Measurements from ENCODE around the gene MAP1LC3A. TPM values are rescaled to one million over a fixed set of nuclear protein-coding genes. Genes with fewer than 3 reads are reported as not detected.

The MAP1LC3A gene
- total and polyA plus RNA-seq, 4 donors = 30.1 to 67.6 (median 37.8) TPM

DNA sequence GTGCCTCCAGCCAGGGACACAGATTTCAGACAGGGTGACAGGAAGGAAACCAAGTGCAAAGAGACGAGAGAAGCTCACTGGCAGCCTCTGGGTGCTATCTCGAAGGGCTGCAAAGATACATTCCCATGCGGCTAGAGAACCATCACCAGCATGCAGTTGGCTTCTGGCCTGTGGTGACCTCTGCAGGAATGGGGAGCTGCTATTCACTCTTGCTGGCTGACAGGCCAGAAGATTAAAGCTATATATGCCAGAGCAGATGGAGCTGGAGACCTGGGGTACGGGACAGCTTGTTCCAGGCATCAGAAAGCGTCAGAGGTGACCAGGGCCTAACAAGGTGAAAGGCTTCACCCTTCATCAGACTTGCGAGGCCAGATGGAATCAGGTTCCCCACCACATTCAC, 20.0 kb downstream of the MAP1LC3A start:
- Histone ChIP-seq H3K4me3 (no peak overlapping the region), H3K4me1 (ENCODE audit: control insufficient read depth in 5 of 5, insufficient read depth in 5 of 5, low read length in 5 of 5) (peaks cover 0 to 28% (median 10%) of the 10 kb centered on the region in 5 donors), H3K9ac (ENCODE audit: insufficient read depth in 1 of 2, low read length in 2 of 2) (no peak overlapping the region), H3K27me3 (ENCODE audit: control insufficient read depth in 3 of 3, insufficient read depth in 3 of 3, low read length in 2 of 3) (no peaks in the 10 kb centered on the region), H3K36me3 (ENCODE audit: control insufficient read depth in 4 of 4, insufficient read depth in 4 of 4, low read length in 4 of 4) (peaks cover 0 to 21% (median 12%) of the 10 kb centered on the region in 4 donors), H3K9me3 (ENCODE audit: control insufficient read depth in 4 of 4, insufficient read depth in 3 of 4, low read length in 3 of 4) (no peaks in the 10 kb centered on the region), H3K27ac (ENCODE audit: low read depth in 1 of 2, low read length in 1 of 2) (peak overlapping the region; percentile 6 to 35)
- 70 to 78% methylated on average over 6 of the region's 6 CpGs for WGBS, 2 donors
- ATAC-seq (ENCODE audit: insufficient read depth, low FRiP score) (no peak), DNase-seq (peak in 1 of 3 donors; percentile 36)
- TF ChIP-seq, protein P1, sequence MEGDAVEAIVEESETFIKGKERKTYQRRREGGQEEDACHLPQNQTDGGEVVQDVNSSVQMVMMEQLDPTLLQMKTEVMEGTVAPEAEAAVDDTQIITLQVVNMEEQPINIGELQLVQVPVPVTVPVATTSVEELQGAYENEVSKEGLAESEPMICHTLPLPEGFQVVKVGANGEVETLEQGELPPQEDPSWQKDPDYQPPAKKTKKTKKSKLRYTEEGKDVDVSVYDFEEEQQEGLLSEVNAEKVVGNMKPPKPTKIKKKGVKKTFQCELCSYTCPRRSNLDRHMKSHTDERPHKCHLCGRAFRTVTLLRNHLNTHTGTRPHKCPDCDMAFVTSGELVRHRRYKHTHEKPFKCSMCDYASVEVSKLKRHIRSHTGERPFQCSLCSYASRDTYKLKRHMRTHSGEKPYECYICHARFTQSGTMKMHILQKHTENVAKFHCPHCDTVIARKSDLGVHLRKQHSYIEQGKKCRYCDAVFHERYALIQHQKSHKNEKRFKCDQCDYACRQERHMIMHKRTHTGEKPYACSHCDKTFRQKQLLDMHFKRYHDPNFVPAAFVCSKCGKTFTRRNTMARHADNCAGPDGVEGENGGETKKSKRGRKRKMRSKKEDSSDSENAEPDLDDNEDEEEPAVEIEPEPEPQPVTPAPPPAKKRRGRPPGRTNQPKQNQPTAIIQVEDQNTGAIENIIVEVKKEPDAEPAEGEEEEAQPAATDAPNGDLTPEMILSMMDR (IDR thresholded peaks at IDR 0.05; ENCODE audit: control extremely low read depth, extremely low read depth) = no peak

DNA sequence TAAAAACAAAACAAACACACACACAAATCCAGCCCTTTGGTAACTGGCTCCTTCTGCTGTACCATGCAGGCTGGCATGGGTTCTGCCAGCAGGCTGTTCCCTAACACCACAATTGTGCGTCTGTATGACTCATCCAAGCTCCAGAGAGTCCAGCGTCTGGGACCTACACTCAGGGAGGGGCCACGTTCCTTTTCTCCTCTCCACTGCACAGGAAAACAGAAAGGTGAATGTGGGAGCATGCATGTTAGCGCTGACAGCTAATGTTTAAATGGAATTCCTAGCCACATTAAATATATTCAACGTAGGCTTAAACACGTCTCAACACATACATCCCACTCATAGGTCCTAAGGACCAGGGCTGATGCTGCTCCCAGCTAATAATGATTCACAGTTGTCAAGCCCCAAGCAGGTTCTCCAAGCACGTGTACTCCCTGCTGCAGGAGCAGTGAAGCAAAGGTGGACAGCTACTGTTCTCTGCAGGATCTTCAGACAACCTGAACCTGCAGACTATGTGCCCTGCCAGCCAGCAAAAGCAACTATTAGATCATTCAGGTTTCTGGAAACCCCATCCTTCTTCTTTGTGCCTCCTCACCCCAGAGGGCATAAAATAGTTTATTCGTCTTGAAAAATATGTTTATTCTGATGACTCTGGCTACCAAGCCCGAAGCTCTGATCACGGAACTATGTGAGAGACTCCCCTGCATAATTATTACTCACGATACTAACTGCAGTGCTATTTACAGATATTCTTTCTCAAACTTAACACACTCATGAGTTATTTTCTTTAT, 20.9 kb downstream of the MAP1LC3A start:
- no peak for ATAC-seq (ENCODE audit: insufficient read depth, low FRiP score)
- TF ChIP-seq, protein P1 (IDR thresholded peaks at IDR 0.05; ENCODE audit: control extremely low read depth, extremely low read depth) = no peak
- H3K9me3 ChIP-seq (ENCODE audit: control insufficient read depth in 4 of 4, insufficient read depth in 3 of 4, low read length in 3 of 4) = no peaks in the 10 kb centered on the region

DNA sequence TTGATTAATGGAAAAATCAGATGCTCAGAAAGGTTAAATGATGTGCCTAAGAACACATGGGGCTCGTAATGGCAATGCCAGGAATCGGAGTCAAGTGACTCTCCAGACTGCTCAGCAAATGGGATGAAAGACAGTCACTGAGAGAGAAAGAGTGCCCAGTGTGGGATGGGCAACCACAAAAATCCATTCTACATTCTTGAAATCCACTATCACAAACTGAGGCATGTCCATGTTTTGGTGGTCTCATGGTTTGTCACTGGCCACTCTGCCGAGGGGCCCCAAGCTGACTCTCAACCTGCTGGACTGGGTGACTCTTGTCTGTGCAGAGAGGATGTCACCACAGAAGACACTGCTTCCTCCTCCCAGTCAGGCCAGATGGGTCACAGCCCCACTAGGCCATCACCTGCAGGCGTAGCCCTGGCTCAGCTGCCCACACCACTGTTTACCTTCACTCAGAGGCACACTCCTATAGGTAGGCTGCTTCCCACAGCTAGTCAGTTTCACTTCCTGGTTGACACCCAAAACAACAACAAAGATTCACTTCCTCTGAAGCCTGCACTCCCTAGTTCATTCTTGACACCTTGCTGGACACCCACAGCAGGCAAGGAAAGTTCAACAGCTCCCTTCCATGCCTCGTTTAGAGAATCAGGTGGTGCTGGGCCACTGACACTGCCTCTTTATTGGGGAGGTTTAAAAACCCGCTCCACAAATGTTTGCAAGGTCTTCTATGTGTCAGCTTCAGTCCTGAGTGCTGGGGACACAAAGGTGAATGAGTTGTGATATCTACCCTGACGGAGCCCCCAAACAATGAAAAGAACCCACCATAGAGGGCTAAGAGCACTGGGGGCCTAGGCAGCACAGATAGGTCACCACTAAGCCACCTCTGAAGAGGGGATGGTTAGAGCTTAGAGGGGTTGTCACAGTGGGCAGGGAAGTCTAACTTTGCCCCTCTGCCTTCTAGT, 21.7 kb downstream of the MAP1LC3A start:
- TF ChIP-seq, protein P1 (IDR thresholded peaks at IDR 0.05; ENCODE audit: control extremely low read depth, extremely low read depth) = no peak
- no peak for DNase-seq
- Histone ChIP-seq H3K4me3 (no peak overlapping the region), H3K27ac (ENCODE audit: low read depth in 1 of 2, low read length in 1 of 2) (no peak overlapping the region), H3K9ac (ENCODE audit: insufficient read depth in 1 of 2, low read length in 2 of 2) (no peak overlapping the region), H3K4me1 (ENCODE audit: control insufficient read depth in 5 of 5, insufficient read depth in 5 of 5, low read length in 5 of 5) (peaks cover 0 to 28% (median 10%) of the 10 kb centered on the region in 5 donors), H3K27me3 (ENCODE audit: control insufficient read depth in 3 of 3, insufficient read depth in 3 of 3, low read length in 2 of 3) (no peaks in the 10 kb centered on the region), H3K36me3 (ENCODE audit: control insufficient read depth in 4 of 4, insufficient read depth in 4 of 4, low read length in 4 of 4) (peaks cover 3 to 19% (median 11%) of the 10 kb centered on the region in 4 donors), H3K9me3 (ENCODE audit: control insufficient read depth in 4 of 4, insufficient read depth in 3 of 4, low read length in 3 of 4) (no peaks in the 10 kb centered on the region)
- no peak for ATAC-seq (ENCODE audit: insufficient read depth, low FRiP score)
- WGBS, 2 donors = 87% methylated on average over 7 of the region's 7 CpGs

More for the DNA sequence above, 20.9 kb downstream of the MAP1LC3A start:
- DNase-seq = peak in 1 of 3 donors; percentile 32
- Histone ChIP-seq H3K4me3 (no peak overlapping the region), H3K4me1 (ENCODE audit: control insufficient read depth in 5 of 5, insufficient read depth in 5 of 5, low read length in 5 of 5) (peaks cover 0 to 28% (median 10%) of the 10 kb centered on the region in 5 donors), H3K27ac (ENCODE audit: low read depth in 1 of 2, low read length in 1 of 2) (no peak overlapping the region), H3K27me3 (ENCODE audit: control insufficient read depth in 3 of 3, insufficient read depth in 3 of 3, low read length in 2 of 3) (no peaks in the 10 kb centered on the region), H3K9ac (ENCODE audit: insufficient read depth in 1 of 2, low read length in 2 of 2) (no peak overlapping the region), H3K36me3 (ENCODE audit: control insufficient read depth in 4 of 4, insufficient read depth in 4 of 4, low read length in 4 of 4) (peaks cover 0 to 21% (median 11%) of the 10 kb centered on the region in 4 donors)
- 86 to 87% methylated on average over 11 of the region's 11 CpGs for WGBS, 2 donors
